Mucosa of rectum (tissue), 2 donors: ENCODE data around the gene B4GALNT4.
"Not testable (repeated sequence)": the region's sequence is repeated elsewhere in the genome, so short reads cannot be mapped to it uniquely, and the experiment has no call there.

Experiments used
- H3K27ac ChIP-seq, 2 donors: one replicate each; pipeline ENCODE4 v1.7.0; 2013; ENCODE audit warnings: inconsistent platforms in 2 of 2, low read depth in 2 of 2, low read length in 2 of 2
- H3K27me3 ChIP-seq, 2 donors: one replicate each; pipeline ENCODE4 v1.7.0; 2013; ENCODE audit warnings: low read length in 2 of 2; ENCODE audit not compliant: control insufficient read depth in 2 of 2, insufficient read depth in 2 of 2
- H3K36me3 ChIP-seq, 2 donors: one replicate each; pipeline ENCODE4 v1.7.0; 2013; ENCODE audit warnings: low read length in 2 of 2; ENCODE audit not compliant: control insufficient read depth in 2 of 2, insufficient read depth in 2 of 2
- H3K4me1 ChIP-seq, 2 donors: one replicate each; pipeline ENCODE4 v1.7.0; 2013; ENCODE audit warnings: low read length in 2 of 2, mild to moderate bottlenecking in 1 of 2; ENCODE audit not compliant: control insufficient read depth in 2 of 2, insufficient read depth in 2 of 2
- H3K4me3 ChIP-seq, 2 donors: one replicate each; pipeline ENCODE4 v1.7.0; 2013; ENCODE audit warnings: low read length in 2 of 2
- H3K9ac ChIP-seq, 2 donors: one replicate each; pipeline ENCODE4 v1.7.0; 2013; ENCODE audit warnings: low read length in 2 of 2, low read depth in 1 of 2, mild to moderate bottlenecking in 1 of 2
- H3K9me3 ChIP-seq, 2 donors: one replicate each; pipeline ENCODE4 v1.7.0; 2013; ENCODE audit warnings: low read length in 2 of 2; ENCODE audit not compliant: control insufficient read depth in 2 of 2
- donor health status: healthy.
- donor health status: Normal muscosa, but diverticular disease.

B4GALNT4 gene

DNA sequence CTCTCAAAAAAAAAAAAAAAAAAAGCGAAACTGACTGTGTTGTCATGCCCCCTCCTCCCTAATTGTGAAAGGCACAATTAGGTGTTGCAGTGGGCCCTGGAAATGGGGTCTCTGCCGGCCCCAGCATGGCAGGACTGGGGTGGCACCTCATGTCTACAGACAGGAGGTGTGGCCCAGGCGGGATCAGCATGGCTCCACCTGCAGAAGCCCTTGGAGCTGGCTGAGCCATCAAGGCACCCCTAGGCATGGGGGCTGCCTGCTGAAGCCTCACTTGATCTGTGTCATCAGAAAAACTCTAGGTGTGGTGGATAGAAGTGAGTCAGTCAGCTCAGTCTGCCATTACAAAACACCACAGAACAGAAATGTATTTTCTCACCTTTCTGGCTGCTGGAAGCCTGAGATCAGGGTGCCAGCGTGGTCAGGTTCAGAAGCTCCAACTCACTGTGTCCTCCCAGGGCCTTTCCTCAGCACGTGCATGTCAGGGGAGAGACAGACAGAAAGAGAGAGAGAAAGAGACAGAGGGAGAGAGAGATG, 10.1 kb upstream of the B4GALNT4 start:
- H3K9me3 ChIP-seq, result peaks cover 0 to 4% of the 10 kb centered on the region in 2 donors
- H3K4me3 ChIP-seq, result no peak overlapping the region
- H3K9ac ChIP-seq, result no peak overlapping the region
- H3K36me3 ChIP-seq, result no peaks in the 10 kb centered on the region
- no peak overlapping the region for H3K27ac ChIP-seq
- peaks cover 7 to 10% of the 10 kb centered on the region in 2 donors for H3K4me1 ChIP-seq
- H3K27me3 ChIP-seq, result peaks cover 2 to 5% of the 10 kb centered on the region in 2 donors

GRCh38 chr11:360326-361280, 8.7 kb upstream of the B4GALNT4 start:
- peaks cover 5% of the 10 kb centered on the region in 2 donors for H3K27me3 ChIP-seq
- peaks cover 0 to 4% of the 10 kb centered on the region in 2 donors for H3K9me3 ChIP-seq
- H3K9ac ChIP-seq, result no peak overlapping the region
- no peak overlapping the region for H3K4me3 ChIP-seq
- no peak overlapping the region for H3K27ac ChIP-seq
- H3K36me3 ChIP-seq, result no peaks in the 10 kb centered on the region
- peaks cover 1 to 10% of the 10 kb centered on the region in 2 donors for H3K4me1 ChIP-seq

DNA sequence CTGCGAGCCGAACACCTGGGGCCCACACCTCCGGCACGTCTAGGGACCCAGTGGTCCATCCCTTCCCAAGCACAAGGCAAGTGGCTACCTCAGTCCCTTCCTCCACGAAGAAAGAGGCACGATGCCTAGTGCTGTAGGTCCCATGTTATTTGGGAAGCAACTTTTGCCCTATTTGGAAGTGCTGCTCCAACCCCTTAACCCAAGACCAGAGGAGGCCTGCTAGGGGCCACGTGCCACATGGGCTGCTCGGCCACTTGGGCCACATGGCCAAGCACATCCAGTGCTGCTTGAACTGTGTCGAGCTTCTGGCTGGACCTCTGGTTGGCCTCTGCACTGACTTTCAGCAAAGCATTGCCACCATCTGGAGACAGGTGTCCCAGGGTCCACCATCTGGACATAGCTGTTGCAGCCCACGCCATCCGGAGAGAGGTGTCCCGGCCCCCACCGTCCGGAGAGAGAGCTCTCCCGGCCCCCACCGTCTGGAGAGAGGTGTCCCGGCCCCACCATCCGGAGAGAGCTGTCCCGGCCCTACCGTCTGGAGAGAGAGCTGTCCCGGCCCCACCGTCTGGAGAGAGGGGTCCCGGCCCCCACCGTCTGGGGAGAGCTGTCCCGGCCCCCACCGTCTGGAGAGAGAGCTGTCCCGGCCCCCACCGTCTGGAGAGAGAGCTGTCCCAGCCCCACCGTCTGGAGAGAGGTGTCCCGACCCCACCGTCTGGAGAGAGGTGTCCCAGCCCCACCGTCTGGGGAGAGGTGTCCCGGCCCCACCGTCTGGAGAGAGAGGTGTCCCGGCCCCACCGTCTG, 6.5 kb upstream of the B4GALNT4 start:
- Histone ChIP-seq H3K9ac (no peak overlapping the region), H3K27ac (no peak overlapping the region), H3K9me3 (peaks cover 0 to 4% of the 10 kb centered on the region in 2 donors), H3K36me3 (no peaks in the 10 kb centered on the region), H3K4me1 (peaks cover 0 to 8% of the 10 kb centered on the region in 2 donors), H3K4me3 (no peak overlapping the region), H3K27me3 (peaks cover 12 to 14% of the 10 kb centered on the region in 2 donors)

- not testable (repeated sequence) for H3K9me3 ChIP-seq, H3K9ac ChIP-seq, H3K4me3 ChIP-seq, H3K4me1 ChIP-seq, H3K27ac ChIP-seq, H3K36me3 ChIP-seq
- peaks cover 18 to 20% of the 10 kb centered on the region in 2 donors for H3K27me3 ChIP-seq
These were observed 5.9 kb upstream of the B4GALNT4 start for GRCh38 chr11:363443-363805.

DNA sequence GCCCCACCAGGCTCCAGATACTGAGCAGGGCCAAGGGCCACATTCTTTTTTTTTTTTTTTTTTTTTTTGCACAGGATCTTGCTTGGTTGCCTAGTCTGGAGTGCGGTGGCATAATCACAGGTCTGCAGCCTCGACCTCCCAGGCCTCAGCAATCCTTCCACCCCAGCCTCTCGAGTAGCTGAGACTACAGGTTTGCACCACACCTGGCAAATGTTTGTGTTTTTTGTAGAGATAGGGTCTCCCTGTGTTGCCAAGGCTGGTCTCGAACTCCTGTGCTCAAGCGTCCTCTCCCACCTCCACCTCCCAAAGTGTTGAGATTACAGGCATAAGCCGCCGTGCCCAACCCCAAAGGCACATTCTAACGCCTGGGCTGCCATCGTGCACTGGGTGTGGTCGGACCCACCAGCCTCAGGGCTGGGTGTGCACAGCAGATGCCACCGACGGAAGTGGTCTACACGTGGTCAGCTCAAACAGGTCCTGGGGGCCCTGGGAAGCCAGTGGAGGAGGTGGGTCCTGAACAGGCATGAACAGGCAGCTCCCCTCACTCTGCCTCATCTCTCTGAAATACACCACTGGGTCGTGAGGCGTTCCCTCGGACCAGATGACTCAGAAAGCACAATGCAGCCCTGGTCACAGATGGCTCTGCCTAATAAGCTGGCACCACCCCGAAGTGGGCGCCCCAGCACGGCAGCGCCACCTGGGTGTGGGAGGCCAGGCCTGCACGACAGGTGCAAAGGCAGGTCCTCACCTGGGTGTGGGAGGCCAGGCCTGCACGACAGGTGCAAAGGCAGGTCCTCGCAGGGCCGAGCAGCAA, 5.1 kb upstream of the B4GALNT4 start:
- peaks cover 0 to 4% of the 10 kb centered on the region in 2 donors for H3K9me3 ChIP-seq
- peaks cover 22% of the 10 kb centered on the region in 2 donors for H3K27me3 ChIP-seq
- no peak overlapping the region for H3K27ac ChIP-seq
- H3K4me1 ChIP-seq, result peaks cover 2 to 11% of the 10 kb centered on the region in 2 donors
- H3K9ac ChIP-seq, result no peak overlapping the region
- H3K36me3 ChIP-seq, result no peaks in the 10 kb centered on the region
- H3K4me3 ChIP-seq, result no peak overlapping the region

GRCh38 chr11:364991-365725, 4.1 kb upstream of the B4GALNT4 start:
- no peak overlapping the region for H3K27ac ChIP-seq
- peaks cover 2 to 11% of the 10 kb centered on the region in 2 donors for H3K4me1 ChIP-seq
- H3K9ac ChIP-seq, result no peak overlapping the region
- H3K27me3 ChIP-seq, result peaks cover 22% of the 10 kb centered on the region in 2 donors
- no peaks in the 10 kb centered on the region for H3K36me3 ChIP-seq
- H3K4me3 ChIP-seq, result no peak overlapping the region
- H3K9me3 ChIP-seq, result peaks cover 0 to 4% of the 10 kb centered on the region in 2 donors

GRCh38 chr11:365831-366230, 3.5 kb upstream of the B4GALNT4 start:
- Histone ChIP-seq H3K36me3 (no peaks in the 10 kb centered on the region), H3K27me3 (peaks cover 26 to 27% of the 10 kb centered on the region in 2 donors), H3K4me3 (no peak overlapping the region), H3K27ac (no peak overlapping the region), H3K9ac (no peak overlapping the region), H3K9me3 (peaks cover 0 to 3% of the 10 kb centered on the region in 2 donors), H3K4me1 (peaks cover 2 to 11% of the 10 kb centered on the region in 2 donors)

GRCh38 chr11:367956-368413, 1.3 kb upstream of the B4GALNT4 start:
- Histone ChIP-seq H3K4me3 (no peak overlapping the region), H3K27me3 (peaks cover 26 to 34% of the 10 kb centered on the region in 2 donors), H3K4me1 (peaks cover 2 to 11% of the 10 kb centered on the region in 2 donors)

More at GRCh38 chr11:367956-368413, 1.3 kb upstream of the B4GALNT4 start:
- Histone ChIP-seq H3K9ac (no peak overlapping the region), H3K27ac (no peak overlapping the region), H3K9me3 (no peaks in the 10 kb centered on the region), H3K36me3 (no peaks in the 10 kb centered on the region)
